ENCODE measurements around the gene LGI1. TPM values are rescaled to one million over a fixed set of nuclear protein-coding genes. Genes with fewer than 3 reads are reported as not detected.

Gene LGI1
- total RNA-seq, 1 donor from 2014 or later = 0.13 TPM

DNA sequence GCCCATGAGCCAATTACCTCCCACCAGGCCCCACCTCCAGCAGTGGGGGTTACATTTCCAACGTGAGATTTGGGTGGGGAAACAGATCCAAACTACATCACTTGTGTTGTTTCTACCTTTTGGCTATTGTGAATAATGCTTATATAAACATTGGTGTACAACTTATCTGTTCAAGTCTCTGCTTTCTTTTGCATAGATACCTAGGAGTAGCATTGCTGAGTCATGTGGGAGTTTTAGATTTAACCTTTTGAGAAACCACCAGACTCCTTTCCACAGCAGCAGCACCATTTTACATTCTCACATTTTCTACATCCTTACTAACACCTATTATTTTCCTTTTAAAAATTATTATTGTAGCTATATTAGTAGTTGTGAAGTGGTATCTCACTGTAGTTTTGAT lies 41.0 kb upstream of the LGI1 start:
- DNase-seq (ENCODE audit: low spot score in 2 of 2, unreplicated experiment in 2 of 2) = no peak
- H3K4me3 Mint-ChIP-seq = no peak overlapping the region
- TF ChIP-seq, protein P1, sequence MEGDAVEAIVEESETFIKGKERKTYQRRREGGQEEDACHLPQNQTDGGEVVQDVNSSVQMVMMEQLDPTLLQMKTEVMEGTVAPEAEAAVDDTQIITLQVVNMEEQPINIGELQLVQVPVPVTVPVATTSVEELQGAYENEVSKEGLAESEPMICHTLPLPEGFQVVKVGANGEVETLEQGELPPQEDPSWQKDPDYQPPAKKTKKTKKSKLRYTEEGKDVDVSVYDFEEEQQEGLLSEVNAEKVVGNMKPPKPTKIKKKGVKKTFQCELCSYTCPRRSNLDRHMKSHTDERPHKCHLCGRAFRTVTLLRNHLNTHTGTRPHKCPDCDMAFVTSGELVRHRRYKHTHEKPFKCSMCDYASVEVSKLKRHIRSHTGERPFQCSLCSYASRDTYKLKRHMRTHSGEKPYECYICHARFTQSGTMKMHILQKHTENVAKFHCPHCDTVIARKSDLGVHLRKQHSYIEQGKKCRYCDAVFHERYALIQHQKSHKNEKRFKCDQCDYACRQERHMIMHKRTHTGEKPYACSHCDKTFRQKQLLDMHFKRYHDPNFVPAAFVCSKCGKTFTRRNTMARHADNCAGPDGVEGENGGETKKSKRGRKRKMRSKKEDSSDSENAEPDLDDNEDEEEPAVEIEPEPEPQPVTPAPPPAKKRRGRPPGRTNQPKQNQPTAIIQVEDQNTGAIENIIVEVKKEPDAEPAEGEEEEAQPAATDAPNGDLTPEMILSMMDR (IDR thresholded peaks at IDR 0.05; ENCODE audit: unreplicated experiment) = no peak
- no peaks in the 10 kb centered on the region for H3K36me3 Mint-ChIP-seq
- H3K27me3 Mint-ChIP-seq (ENCODE audit: low read depth) = peaks cover 9% of the 10 kb centered on the region
- no peak overlapping the region for H3K27ac Mint-ChIP-seq
- no peaks in the 10 kb centered on the region for H3K4me1 Mint-ChIP-seq
- H3K9me3 Mint-ChIP-seq = no peaks in the 10 kb centered on the region

DNA sequence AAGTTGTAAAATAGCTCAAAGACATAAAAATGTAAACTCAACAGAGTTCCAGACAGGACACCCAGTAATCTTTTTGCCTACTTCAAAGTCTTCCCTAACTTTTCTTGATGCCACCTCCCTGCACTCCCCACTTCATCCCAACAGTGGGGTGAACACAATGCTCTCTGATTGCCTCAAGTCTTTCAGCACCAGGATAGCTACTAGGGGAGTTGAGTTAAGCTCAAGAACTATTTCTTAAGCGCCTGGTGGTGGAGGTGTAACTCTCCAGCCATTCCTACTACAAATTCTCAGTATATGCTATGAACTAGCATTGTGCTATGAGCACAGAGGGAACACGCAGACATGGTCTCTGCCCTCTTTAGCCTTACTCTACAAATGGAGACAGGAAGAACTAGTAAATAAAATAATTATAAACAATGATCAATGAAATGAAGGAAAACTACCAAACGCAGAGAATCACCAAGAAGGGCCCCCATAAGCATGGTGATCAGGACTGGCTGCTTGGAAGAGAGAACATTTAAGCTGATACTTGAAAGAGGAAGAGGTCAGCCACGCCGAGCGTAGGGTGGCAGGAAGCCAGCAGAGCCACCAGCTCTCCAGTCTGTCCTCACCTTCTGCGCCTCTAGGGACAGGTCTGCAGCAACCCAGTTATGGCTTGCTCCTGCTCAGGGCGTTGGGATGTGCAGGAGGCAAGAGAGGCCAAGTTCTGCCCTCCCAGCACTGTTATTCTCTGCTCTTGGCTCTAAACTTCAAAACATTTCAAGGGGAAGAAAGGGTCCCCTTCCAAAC lies 38.6 kb upstream of the LGI1 start:
- TF ChIP-seq, protein P1 (IDR thresholded peaks at IDR 0.05; ENCODE audit: unreplicated experiment) = no peak
- Mint-ChIP-seq H3K27ac (no peak overlapping the region), H3K36me3 (no peaks in the 10 kb centered on the region), H3K4me3 (no peak overlapping the region), H3K4me1 (no peaks in the 10 kb centered on the region), H3K9me3 (no peaks in the 10 kb centered on the region), H3K27me3 (ENCODE audit: low read depth) (peaks cover 9% of the 10 kb centered on the region)
- DNase-seq (ENCODE audit: low spot score in 2 of 2, unreplicated experiment in 2 of 2) = no peak

DNA sequence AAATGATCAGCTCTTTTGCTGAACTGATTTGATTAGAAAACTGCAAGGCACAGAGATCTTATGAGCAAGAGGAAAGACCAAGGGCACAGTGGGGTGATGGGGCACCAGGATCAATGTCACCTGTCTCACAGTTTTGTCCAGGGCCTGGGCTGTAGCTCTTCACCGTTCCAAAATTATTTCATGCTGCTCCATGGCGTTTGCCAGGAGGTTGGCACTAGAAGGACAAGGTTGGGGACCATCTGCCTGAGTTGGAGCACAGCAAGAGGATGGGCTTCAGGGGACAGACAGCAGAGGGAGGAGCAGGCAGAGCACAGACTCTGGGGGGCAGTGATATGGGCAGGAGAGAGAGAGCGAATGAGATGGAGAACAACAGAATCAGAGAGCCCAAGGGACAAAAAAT lies 37.8 kb upstream of the LGI1 start:
- Mint-ChIP-seq H3K27me3 (ENCODE audit: low read depth) (peaks cover 10% of the 10 kb centered on the region), H3K4me1 (no peaks in the 10 kb centered on the region), H3K36me3 (no peaks in the 10 kb centered on the region), H3K27ac (no peak overlapping the region), H3K4me3 (no peak overlapping the region), H3K9me3 (no peaks in the 10 kb centered on the region)
- TF ChIP-seq, protein P1 (IDR thresholded peaks at IDR 0.05; ENCODE audit: unreplicated experiment) = no peak
- DNase-seq (ENCODE audit: low spot score in 2 of 2, unreplicated experiment in 2 of 2) = no peak

DNA sequence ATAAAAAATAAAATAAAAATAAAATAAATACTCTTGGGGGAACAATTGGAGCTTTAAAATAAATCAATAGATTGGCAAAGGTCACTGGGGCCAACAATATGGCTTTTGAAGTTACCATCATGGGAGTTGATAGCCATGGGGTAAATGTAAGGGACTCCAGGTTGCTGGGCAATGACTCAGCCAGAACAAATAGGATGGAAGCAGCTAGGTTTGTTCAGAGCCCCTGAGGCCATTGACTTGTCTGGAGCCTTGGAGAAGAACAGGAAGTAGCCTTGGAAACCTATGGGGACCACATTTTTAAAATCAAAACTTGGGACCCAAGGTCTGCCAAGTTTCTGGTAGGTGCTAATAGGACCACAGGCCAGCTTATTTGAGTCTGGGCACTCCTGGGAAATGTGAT lies 35.2 kb upstream of the LGI1 start:
- DNase-seq (ENCODE audit: low spot score in 2 of 2, unreplicated experiment in 2 of 2) = no peak
- TF ChIP-seq, protein P1 (IDR thresholded peaks at IDR 0.05; ENCODE audit: unreplicated experiment) = no peak
- no peaks in the 10 kb centered on the region for H3K36me3 Mint-ChIP-seq
- H3K9me3 Mint-ChIP-seq = no peaks in the 10 kb centered on the region
- no peak overlapping the region for H3K27ac Mint-ChIP-seq
- no peaks in the 10 kb centered on the region for H3K4me1 Mint-ChIP-seq
- peaks cover 34% of the 10 kb centered on the region for H3K27me3 Mint-ChIP-seq (ENCODE audit: low read depth)
- H3K4me3 Mint-ChIP-seq = no peak overlapping the region

DNA sequence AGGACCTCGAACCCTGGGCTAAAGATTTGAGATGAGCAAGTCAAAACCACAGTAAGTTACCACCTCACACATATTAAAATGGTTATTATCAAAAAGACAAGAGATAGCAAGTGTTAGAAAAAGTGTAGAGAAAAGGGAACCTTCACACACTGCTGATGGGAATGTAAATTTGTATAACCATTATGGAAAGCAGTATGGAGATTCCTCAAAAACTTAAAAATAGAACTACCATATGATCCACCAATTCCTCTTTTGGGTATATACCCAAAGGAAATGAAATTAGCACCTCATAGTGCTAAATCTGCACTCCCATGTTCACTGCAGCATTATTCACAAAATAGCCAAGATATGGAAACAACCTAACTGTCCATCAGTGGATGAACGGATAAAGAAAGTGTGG lies 34.6 kb upstream of the LGI1 start:
- peaks cover 40% of the 10 kb centered on the region for H3K27me3 Mint-ChIP-seq (ENCODE audit: low read depth)
- no peaks in the 10 kb centered on the region for H3K9me3 Mint-ChIP-seq
- no peak overlapping the region for H3K27ac Mint-ChIP-seq
- no peaks in the 10 kb centered on the region for H3K36me3 Mint-ChIP-seq
- H3K4me1 Mint-ChIP-seq = no peaks in the 10 kb centered on the region
- DNase-seq (ENCODE audit: low spot score in 2 of 2, unreplicated experiment in 2 of 2) = no peak
- H3K4me3 Mint-ChIP-seq = no peak overlapping the region
- TF ChIP-seq, protein P1 (IDR thresholded peaks at IDR 0.05; ENCODE audit: unreplicated experiment) = no peak

Measured in mesothelial cell of epicardium (in vitro differentiated cells).